IMR-90 (cell line): Measurements from ENCODE around the gene RPS5. TPM values are rescaled to one million over a fixed set of nuclear protein-coding genes. Genes with fewer than 3 reads are reported as not detected.

Source experiments
- ATAC-seq: fragments of 200-7000 bp; cut with Tn5 transposase; 2 replicates; pipeline ENCODE4 v1.9.1; 2020; ENCODE audit warnings: low read depth, mild to moderate bottlenecking, moderate library complexity
- BruUV-seq: library from RNA; stranded (reverse); fragments of 400-500 nt; replicated peaks from 2 replicates; lab custom pipeline; 2021; lab: Mats Ljungman, UMichigan
- CTCF ChIA-PET: fragments of 300-600 bp; formaldehyde crosslinking; extraction: SDS; loops from one replicate; lab custom pipeline; 2021; ENCODE audit warnings: antibody characterized with exemption; lab: Yijun Ruan, JAX
- POLR2A ChIA-PET: fragments of 300-600 bp; sonication (Branson Sonifier 250); formaldehyde crosslinking; loops from one replicate; lab custom pipeline; 2022; ENCODE audit warnings: antibody characterized with exemption; ENCODE audit not compliant: unreplicated experiment; lab: Charles Lee
- DNase-seq: peaks from one replicate; pipeline ENCODE4 v3.0.0; 2013
- H2AFZ ChIP-seq: replicated peaks from 2 replicates; pipeline ENCODE3; 2013; ENCODE audit warnings: low read length, mild to moderate bottlenecking; ENCODE audit not compliant: poor library complexity
- H2AK5ac ChIP-seq: 2 replicates; pipeline ENCODE4 v1.6.1; 2013; ENCODE audit warnings: low read depth, low read length, inconsistent platforms
- H2AK9ac ChIP-seq: replicated peaks from 2 replicates; pipeline ENCODE3; 2013; ENCODE audit warnings: mild to moderate bottlenecking, low read depth, low read length, moderate library complexity; ENCODE audit not compliant: poor library complexity
- H2BK120ac ChIP-seq: 2 replicates; pipeline ENCODE4 v1.6.1; 2013; ENCODE audit warnings: low read depth, low read length, inconsistent platforms
- H2BK15ac ChIP-seq: 3 replicates; pipeline ENCODE4 v1.6.1; 2013; ENCODE audit warnings: low read depth, low read length, inconsistent platforms
- H2BK20ac ChIP-seq: 2 replicates; pipeline ENCODE4 v1.6.1; 2013; ENCODE audit warnings: low read depth, mild to moderate bottlenecking, inconsistent platforms, low read length, moderate library complexity
- H2BK5ac ChIP-seq: 2 replicates; pipeline ENCODE4 v1.6.1; 2013; ENCODE audit warnings: mild to moderate bottlenecking, low read depth, low read length, inconsistent platforms; ENCODE audit not compliant: poor library complexity, severe bottlenecking
- H3K14ac ChIP-seq: replicated peaks from 2 replicates; pipeline ENCODE4 v1.6.1; 2013; ENCODE audit warnings: low read depth, low read length, inconsistent platforms
- H3K18ac ChIP-seq: 2 replicates; pipeline ENCODE4 v1.6.1; 2013; ENCODE audit warnings: low read depth, low read length, control low read depth
- H3K23ac ChIP-seq: 2 replicates; pipeline ENCODE4 v1.6.1; 2013; ENCODE audit warnings: low read depth, low read length, inconsistent platforms
- H3K27ac ChIP-seq: 2 replicates; pipeline ENCODE4 v1.5.1; 2013; ENCODE audit warnings: mild to moderate bottlenecking, control low read depth, low read length; ENCODE audit not compliant: insufficient read depth
- H3K27me3 ChIP-seq: 2 replicates; pipeline ENCODE4 v1.6.1; 2013; ENCODE audit warnings: low read length; ENCODE audit not compliant: control insufficient read depth, insufficient read depth
- H3K36me3 ChIP-seq: 2 replicates; pipeline ENCODE4 v1.6.1; 2013; ENCODE audit warnings: low read length, mixed read lengths; ENCODE audit not compliant: control insufficient read depth, insufficient read depth
- H3K4ac ChIP-seq: 2 replicates; pipeline ENCODE4 v1.6.1; 2013; ENCODE audit warnings: low read depth, low read length, inconsistent platforms
- H3K4me1 ChIP-seq: 2 replicates; pipeline ENCODE4 v1.6.1; 2013; ENCODE audit warnings: low read length, mixed read lengths; ENCODE audit not compliant: control insufficient read depth, insufficient read depth
- H3K4me2 ChIP-seq: 2 replicates; pipeline ENCODE4 v1.6.1; 2013; ENCODE audit warnings: low read depth, mild to moderate bottlenecking, control low read depth, low read length, moderate library complexity
- H3K4me3 ChIP-seq: 2 replicates; pipeline ENCODE4 v1.5.1; 2013; ENCODE audit warnings: low read depth, mild to moderate bottlenecking, control low read depth, low read length, moderate library complexity; ENCODE audit not compliant: insufficient read depth
- H3K56ac ChIP-seq: 2 replicates; pipeline ENCODE4 v1.6.1; 2013; ENCODE audit warnings: low read length, inconsistent platforms; ENCODE audit not compliant: insufficient read depth; ENCODE audit errors: extremely low read depth
- H3K79me1 ChIP-seq, 2 experiments: 2 replicates each; pipeline ENCODE4 v1.6.1; 2013; ENCODE audit warnings: low read length in 2 of 2, inconsistent platforms in 1 of 2, low read depth in 1 of 2
- H3K9ac ChIP-seq: 2 replicates; pipeline ENCODE4 v1.6.1; 2013; ENCODE audit warnings: low read depth, low read length, control low read depth
- H3K9me1 ChIP-seq: 2 replicates; pipeline ENCODE4 v1.6.1; 2013; ENCODE audit warnings: low read length, inconsistent platforms; ENCODE audit not compliant: insufficient read depth
- H3K9me3 ChIP-seq: 2 replicates; pipeline ENCODE4 v1.6.1; 2013; ENCODE audit warnings: low read length; ENCODE audit not compliant: control insufficient read depth, insufficient read depth
- H4K20me1 ChIP-seq: 2 replicates; pipeline ENCODE4 v1.6.1; 2013; ENCODE audit warnings: low read length, inconsistent platforms; ENCODE audit not compliant: insufficient read depth
- H4K5ac ChIP-seq: 2 replicates; pipeline ENCODE4 v1.6.1; 2013; ENCODE audit warnings: mild to moderate bottlenecking, low read depth, low read length, control low read depth
- H4K8ac ChIP-seq, 2 experiments: 2 replicates each; pipeline ENCODE4 v1.6.1; 2013; ENCODE audit warnings: low read depth in 2 of 2, low read length in 2 of 2, control low read depth in 1 of 2, inconsistent platforms in 1 of 2
- H4K91ac ChIP-seq: 2 replicates; pipeline ENCODE4 v1.6.1; 2013; ENCODE audit warnings: low read depth, low read length, inconsistent platforms; ENCODE audit not compliant: insufficient read depth
- CEBPB ChIP-seq: IDR thresholded peaks from 2 replicates; pipeline ENCODE4 v1.6.1; 2012; ENCODE audit warnings: low read depth, low read length, improper control_type of control experiment
- FOS ChIP-seq: fragments of 150-350 bp; IDR thresholded peaks from 2 replicates; pipeline ENCODE4 v1.6.1; 2016; ENCODE audit warnings: low read depth, low read length
- MAFK ChIP-seq: IDR thresholded peaks from 2 replicates; pipeline ENCODE4 v1.6.1; 2012; ENCODE audit warnings: low read depth, low read length, improper control_type of control experiment
- MAZ ChIP-seq: IDR thresholded peaks from 2 replicates; pipeline ENCODE4 v1.6.1; 2012; ENCODE audit warnings: low read depth, mild to moderate bottlenecking, low read length, improper control_type of control experiment, moderate library complexity, borderline replicate concordance
- RAD21 ChIP-seq: IDR thresholded peaks from 2 replicates; pipeline ENCODE4 v1.6.1; 2012; ENCODE audit warnings: low read length, improper control_type of control experiment
- RFX5 ChIP-seq: IDR thresholded peaks from 2 replicates; pipeline ENCODE4 v1.8.0; 2012; ENCODE audit warnings: low read depth, mild to moderate bottlenecking, low read length, moderate library complexity
- WGBS, 2 experiments: methylation state at CpG; one replicate each; pipeline versions ENCODE4 v1.1.5 to v1.1.7; 2013; ENCODE audit warnings: missing lambda C conversion rate in 2 of 2; ENCODE audit not compliant: insufficient read length in 1 of 2; ENCODE audit errors: extremely low coverage in 2 of 2; 5-methylcytosine and 5-hydroxymethylcytosine counted together
- dilution Hi-C: fragments of 300-500 bp; cut with HindIII; formaldehyde crosslinking; loops from one replicate; pipeline ENCODE4 v1.14.3; 2018; ENCODE audit warnings: low sequenced_read_pairs; ENCODE audit not compliant: unreplicated experiment
- in situ Hi-C: fragments of 300-500 bp; cut with MboI; formaldehyde crosslinking; loops from 3 replicates; pipeline ENCODE4 v1.14.3; 2019; ENCODE audit warnings: low sequenced_read_pairs, inconsistent platforms, mixed read lengths
- intact Hi-C: fragments of 100-400 bp; cut with micrococcal nuclease; formaldehyde crosslinking; loops from 2 replicates; pipeline ENCODE4 v1.10.0; 2022
- polyA plus RNA-seq, 3 experiments: library from polyadenylated mRNA; depleted of rRNA; stranded (reverse); fragments of >200 nt; gene quantifications; 2 replicates each; pipeline ENCODE4 v1.2.3, GENCODE V29; 2012; ENCODE audit warnings: low replicate concordance in 1 of 3
- total RNA-seq: library from RNA; depleted of rRNA; stranded (reverse); fragments of >200 nt; gene quantifications from 2 replicates; pipeline ENCODE4 v1.2.3, GENCODE V29; 2012
- TF ChIP-seq, protein P1 (sequence below): conservative IDR thresholded peaks from 2 replicates; pipeline ENCODE4 v1.5.1; 2012; ENCODE audit warnings: mild to moderate bottlenecking, low read depth, low read length, improper control_type of control experiment

Gene RPS5
- total and polyA plus RNA-seq, 2 of the 4 experiments (the other 2 are of a cell fraction), result 3,265 to 5,858 TPM

DNA sequence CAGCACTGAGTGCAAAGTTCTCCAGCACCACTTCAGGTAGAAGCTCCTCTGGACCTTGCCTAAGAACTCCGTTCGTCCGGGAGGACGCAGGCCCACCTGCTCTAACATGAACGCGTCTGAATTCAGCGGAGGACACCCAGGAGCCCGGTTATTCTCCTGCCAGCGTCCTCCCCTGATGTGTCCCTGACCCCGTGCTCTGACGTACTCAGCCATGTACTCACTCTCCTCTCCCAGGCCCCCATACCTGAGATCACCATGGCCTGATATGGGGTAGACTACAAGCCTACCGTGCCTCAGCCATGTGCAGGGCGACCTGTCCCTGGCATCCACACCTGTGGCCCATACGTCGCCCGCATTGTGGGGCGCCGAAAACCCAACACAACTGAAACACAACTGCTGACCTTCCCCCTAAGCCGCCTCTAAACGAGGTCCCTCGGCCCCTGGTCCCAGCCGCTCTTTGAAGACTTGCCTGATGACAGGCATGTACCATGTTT, 20.6 kb downstream of the RPS5 start:
- peaks cover 21% of the 10 kb centered on the region for H3K9me1 ChIP-seq
- DNase-seq, result peak; percentile 25
- peak overlapping the region; percentile 73 for H3K14ac ChIP-seq
- POLR2A ChIA-PET, result interaction anchor here (0.5 kb wide), 1 partner anchor 1054 kb away, joined by 3 read pairs; no protein-coding TSS in a partner anchor
- peak overlapping the region; percentile 68 for H3K56ac ChIP-seq
- CTCF ChIA-PET, result no interaction called here
- peak overlapping the region; percentile 77 to 96; a peak in 3 of 4 replicates for H4K8ac ChIP-seq
- peak overlapping the region; percentile 98 for H3K4me2 ChIP-seq
- H3K27ac ChIP-seq, result peak overlapping the region; percentile 88
- 0 out of 2 replicates have a peak, but pooled peaks have one; percentile 1 for ATAC-seq
- H2BK20ac ChIP-seq, result no peak overlapping the region
- peak overlapping the region; percentile 96 for H3K9ac ChIP-seq
- BruUV-seq, result no TSS peak
- intact Hi-C loops, result loop anchor here (2.0 kb wide), 1 partner anchor 33 kb away; the partner anchor contains the start of gene ZNF132
- no peaks in the 10 kb centered on the region for H3K9me3 ChIP-seq
- H2AK9ac ChIP-seq, result peak overlapping the region; percentile 95
- in situ Hi-C loops, result no loop called here
- TF ChIP-seq, protein P1, sequence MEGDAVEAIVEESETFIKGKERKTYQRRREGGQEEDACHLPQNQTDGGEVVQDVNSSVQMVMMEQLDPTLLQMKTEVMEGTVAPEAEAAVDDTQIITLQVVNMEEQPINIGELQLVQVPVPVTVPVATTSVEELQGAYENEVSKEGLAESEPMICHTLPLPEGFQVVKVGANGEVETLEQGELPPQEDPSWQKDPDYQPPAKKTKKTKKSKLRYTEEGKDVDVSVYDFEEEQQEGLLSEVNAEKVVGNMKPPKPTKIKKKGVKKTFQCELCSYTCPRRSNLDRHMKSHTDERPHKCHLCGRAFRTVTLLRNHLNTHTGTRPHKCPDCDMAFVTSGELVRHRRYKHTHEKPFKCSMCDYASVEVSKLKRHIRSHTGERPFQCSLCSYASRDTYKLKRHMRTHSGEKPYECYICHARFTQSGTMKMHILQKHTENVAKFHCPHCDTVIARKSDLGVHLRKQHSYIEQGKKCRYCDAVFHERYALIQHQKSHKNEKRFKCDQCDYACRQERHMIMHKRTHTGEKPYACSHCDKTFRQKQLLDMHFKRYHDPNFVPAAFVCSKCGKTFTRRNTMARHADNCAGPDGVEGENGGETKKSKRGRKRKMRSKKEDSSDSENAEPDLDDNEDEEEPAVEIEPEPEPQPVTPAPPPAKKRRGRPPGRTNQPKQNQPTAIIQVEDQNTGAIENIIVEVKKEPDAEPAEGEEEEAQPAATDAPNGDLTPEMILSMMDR, result no peak
- TF ChIP-seq RFX5 (no peak), FOS (no peak), CEBPB (no peak), MAZ (no peak), RAD21 (no peak), MAFK (no peak)
- peak overlapping the region; percentile 86 for H3K4ac ChIP-seq
- no peaks in the 10 kb centered on the region for H3K27me3 ChIP-seq
- H4K20me1 ChIP-seq, result peaks cover 12% of the 10 kb centered on the region
- H2AFZ ChIP-seq, result peak overlapping the region; percentile 91
- peaks cover 26 to 42% of the 10 kb centered on the region in 2 experiments for H3K79me1 ChIP-seq
- no peak overlapping the region for H3K18ac ChIP-seq
- peak overlapping the region; percentile 88 for H2AK5ac ChIP-seq
- H3K23ac ChIP-seq, result peak overlapping the region; percentile 63
- peak overlapping the region; percentile 38 for H4K91ac ChIP-seq
- peaks cover 11% of the 10 kb centered on the region for H3K4me1 ChIP-seq
- H2BK15ac ChIP-seq, result no peak overlapping the region
- 20% methylated on average over 6 of the region's 22 CpGs; no CpG with 5 or more reads in 1 of the 2 experiments for WGBS, 2 experiments
- dilution Hi-C loops, result no loop called here
- peak overlapping the region; percentile 46; the same call in 1 of the 2 replicates for H4K5ac ChIP-seq
- peak overlapping the region; percentile 82 for H2BK5ac ChIP-seq
- H3K4me3 ChIP-seq, result peak overlapping the region; percentile 95
- H2BK120ac ChIP-seq, result no peak overlapping the region
- H3K36me3 ChIP-seq, result no peaks in the 10 kb centered on the region
